Right renal pelvis (tissue), 4 donors: ENCODE data around the gene RNF135. TPM values are rescaled to one million over a fixed set of nuclear protein-coding genes. Genes with fewer than 3 reads are reported as not detected.
A peak's percentile ranks its signal among the peaks of the same experiment; 100 is the strongest.
"Not testable (repeated sequence)": the region's sequence is repeated elsewhere in the genome, so short reads cannot be mapped to it uniquely, and the experiment has no call there.

Experiments
- DNase-seq, 4 donors: peaks; one replicate each; pipeline ENCODE4 v3.0.0-alpha.2; 2013; ENCODE audit warnings: low read depth in 4 of 4, low spot score in 3 of 4, missing footprints in 1 of 4
- polyA plus RNA-seq, 4 donors: library from polyadenylated mRNA; unstranded; fragments of 120-200 nt; gene quantifications; one replicate each; pipeline ENCODE4 v1.2.1, GENCODE V29; 2013; ENCODE audit not compliant: insufficient read length in 4 of 4

The RNF135 gene, protein sequence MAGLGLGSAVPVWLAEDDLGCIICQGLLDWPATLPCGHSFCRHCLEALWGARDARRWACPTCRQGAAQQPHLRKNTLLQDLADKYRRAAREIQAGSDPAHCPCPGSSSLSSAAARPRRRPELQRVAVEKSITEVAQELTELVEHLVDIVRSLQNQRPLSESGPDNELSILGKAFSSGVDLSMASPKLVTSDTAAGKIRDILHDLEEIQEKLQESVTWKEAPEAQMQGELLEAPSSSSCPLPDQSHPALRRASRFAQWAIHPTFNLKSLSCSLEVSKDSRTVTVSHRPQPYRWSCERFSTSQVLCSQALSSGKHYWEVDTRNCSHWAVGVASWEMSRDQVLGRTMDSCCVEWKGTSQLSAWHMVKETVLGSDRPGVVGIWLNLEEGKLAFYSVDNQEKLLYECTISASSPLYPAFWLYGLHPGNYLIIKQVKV
- polyA plus RNA-seq = 10 to 100 TPM; 18.7 to 20.7 (median 19.4) TPM

DNA sequence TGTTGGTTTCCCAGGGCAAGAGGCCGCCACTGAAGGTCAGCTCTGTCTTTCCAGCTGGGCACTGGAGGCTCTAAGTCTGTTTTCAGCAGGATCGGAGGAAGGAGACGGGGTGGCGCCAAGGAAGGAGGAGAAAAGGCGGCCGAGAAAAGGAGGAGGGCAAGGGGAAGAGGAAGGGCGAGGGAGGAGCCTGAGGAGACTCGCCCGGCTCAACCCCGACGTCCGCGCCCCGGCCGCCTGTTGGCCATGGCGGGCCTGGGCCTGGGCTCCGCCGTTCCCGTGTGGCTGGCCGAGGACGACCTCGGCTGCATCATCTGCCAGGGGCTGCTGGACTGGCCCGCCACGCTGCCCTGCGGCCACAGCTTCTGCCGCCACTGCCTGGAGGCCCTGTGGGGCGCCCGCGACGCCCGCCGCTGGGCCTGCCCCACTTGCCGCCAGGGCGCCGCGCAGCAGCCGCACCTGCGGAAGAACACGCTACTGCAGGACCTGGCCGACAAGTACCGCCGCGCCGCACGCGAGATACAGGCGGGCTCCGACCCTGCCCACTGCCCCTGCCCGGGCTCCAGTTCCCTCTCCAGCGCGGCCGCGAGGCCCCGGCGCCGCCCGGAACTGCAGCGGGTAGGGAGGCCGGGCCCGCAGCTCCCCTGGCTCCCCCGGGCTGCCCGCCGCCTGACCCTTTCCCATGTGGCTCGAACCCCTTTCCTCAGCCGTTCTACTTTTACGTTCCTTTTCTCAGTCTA lies at the start of gene RNF135:
Gene RNF135, plus strand, starts transcription at position 209 of the 737 bp plus-strand sequence. Its CDS starts 35 bp downstream, at position 244.
- DNase-seq = peak; percentile 65 to 78 (median 72)

DNA sequence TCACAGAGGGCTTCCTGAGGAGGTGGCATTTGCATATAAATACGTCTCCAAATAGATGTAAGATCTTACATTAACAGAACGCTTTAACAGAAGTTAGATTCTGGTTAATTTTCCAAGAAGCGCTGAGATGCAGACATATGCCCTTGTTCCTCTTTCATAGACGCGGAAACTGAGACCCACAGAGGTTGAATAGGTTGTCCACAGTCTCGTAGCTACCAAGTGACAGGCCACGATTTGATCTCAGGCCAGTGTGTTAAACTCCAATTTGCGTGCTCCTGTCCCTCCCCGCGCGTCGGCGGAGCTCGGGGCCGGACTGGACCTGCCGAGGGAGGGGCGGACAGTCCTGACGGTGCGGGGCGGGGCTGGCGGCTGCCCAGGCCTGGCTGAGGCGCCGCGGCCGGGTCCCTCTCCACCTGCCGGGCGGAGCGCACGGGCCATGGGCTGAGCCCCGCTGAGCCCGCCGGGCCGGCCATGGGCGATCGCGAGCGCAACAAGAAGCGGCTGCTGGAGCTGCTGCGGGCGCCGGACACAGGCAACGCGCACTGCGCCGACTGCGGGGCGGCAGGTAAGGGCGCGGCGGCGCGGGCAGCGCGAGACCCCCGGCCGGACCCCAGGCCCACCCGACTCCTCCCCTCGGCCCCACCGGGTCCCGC lies 49.2 kb upstream of the RNF135 start, which contains the start of gene ADAP2:
Gene ADAP2, plus strand, starts transcription at position 402 of the 653 bp plus-strand sequence. Its CDS starts 70 bp downstream, at position 472.
- no peak for DNase-seq

DNA sequence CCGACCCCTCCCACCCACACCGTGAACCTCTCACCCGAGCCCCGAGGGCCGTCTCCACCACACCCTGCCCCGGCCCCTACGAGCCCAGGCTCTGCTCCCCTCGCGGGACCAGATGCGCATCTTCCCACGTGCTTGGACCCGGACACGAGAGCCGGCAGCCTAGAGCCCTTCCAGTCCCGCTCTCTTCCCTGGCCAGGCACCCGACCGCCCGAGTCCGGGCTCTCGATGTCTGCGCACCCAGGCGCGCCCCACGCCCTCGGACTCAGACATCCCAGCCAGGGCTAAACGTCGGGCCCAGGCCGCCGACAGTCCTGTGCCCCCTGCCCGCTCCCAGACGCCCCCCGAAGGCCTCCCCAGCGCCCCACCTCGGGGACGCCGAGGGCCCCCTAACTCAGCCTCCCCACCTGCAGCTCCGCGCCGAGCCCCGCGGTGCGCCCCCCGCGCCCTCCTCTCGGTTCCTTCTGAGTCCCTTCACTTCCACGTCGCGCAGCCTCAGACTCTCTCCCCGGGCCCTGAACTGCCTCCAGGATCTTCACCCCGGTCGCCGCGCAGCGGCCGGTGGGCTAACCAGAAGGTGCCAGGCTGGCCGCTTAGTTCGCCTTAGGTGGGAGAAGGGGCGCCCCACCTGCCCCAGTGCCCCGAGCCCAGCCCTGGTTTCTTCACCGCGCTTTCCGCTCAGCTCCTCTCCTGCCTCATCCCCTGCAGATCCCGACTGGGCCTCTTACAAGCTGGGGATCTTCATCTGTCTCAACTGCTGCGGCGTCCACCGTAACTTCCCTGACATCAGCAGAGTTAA lies 48.4 kb upstream of the RNF135 start:
- DNase-seq = no peak

DNA sequence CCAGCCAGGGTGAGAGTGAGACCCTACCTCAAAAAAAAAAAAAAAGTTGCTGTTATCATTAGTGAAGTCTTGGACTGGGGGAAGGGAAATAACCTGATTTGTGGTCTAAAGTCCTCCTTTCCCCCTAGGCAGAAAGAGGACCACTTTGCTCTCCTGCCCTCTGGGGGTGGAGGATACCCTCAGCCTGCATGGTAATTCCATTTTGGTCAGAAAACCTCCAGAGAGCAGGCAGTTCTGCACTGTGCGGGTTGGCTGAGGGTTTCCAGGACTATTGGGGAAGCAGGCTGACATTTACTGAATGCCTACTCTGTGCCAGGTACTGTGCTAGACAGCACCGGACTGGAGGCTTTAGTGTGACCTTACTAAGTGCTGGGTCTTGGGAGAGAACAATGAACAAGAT lies 46.5 kb upstream of the RNF135 start:
- no peak for DNase-seq

DNA sequence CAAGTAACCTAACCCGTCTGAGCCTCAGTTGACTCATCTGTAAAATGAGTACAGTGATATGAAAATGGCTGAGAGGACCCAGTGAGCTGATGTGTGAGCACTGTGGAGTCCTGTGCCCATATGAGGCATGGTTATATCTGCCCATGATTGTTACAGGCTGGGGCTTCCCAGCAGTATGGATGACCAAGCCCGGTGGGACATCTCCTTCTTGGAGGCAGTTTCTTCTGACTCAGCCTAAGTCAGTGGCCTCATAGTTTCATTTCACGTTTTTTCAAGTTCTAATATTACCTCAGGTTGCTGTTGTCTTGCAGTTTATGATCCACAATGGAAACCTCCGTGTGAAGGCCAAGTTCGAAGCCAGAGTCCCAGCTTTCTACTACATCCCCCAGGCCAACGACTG lies 44.3 kb upstream of the RNF135 start:
- no peak for DNase-seq

DNA sequence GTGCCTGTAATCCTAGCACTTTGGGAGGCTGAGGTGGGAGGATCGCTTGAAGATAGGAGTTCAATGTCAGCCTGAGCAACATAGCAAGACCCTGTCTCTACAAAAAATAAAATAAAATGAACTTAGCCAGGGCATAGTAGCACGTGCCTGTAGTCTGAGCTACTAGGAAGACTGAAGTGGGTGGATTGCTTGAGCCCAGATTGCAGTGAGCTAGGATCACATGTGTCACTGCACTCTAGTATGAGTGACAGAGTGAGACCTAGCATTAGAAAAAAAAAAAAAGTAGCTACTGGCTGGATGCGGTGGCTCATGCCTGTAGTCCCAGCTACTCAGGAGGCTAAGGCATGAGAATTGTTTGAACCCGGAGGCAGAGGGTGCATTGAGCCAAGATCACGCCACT lies 43.1 kb upstream of the RNF135 start:
- DNase-seq = no peak

DNA sequence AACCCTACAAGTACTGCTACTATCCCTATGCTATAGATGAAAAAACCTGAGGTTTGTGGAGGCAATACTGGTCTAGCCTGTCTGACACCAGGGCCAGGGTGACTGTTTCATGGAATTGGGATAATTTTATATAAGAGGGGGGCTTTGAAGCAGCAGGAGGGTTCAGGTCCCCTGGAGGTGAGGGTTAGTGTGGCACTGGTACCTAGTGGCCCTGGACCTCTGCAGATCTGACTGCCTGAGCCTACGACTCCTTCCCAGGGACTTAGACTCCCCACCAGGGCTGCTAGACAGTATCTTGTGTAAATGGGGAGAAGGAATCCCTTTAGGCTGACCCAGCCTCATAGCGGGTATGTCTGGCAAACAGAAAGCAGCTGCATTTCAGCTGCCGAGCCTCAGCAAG lies 42.3 kb upstream of the RNF135 start:
- DNase-seq = no peak

DNA sequence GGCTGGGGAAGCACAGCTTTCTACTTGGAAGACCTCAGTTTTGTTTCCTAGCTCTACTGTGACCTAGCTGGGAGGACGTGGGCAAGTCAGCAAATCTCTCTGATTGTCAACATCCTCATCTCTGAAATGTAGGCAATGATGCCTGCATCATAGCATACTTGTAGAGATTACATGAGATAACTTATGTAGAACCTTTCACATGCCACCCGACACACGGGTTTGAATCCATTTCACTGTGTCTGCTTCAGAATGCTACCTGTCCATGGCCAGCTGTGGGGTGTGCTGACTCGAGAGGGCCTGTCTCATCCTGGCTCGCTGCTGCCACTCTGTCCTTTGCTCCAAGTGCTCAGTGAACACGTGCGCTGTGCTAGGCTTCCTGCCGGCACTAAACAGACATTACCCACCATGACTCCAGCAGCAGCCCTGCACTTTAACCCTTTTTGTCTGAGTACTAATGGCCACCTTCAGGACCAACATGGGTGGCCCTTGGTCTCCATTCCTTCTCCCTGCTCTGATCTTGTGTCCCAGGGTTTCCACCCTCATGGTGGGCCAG lies 41.7 kb upstream of the RNF135 start:
- DNase-seq = no peak

DNA sequence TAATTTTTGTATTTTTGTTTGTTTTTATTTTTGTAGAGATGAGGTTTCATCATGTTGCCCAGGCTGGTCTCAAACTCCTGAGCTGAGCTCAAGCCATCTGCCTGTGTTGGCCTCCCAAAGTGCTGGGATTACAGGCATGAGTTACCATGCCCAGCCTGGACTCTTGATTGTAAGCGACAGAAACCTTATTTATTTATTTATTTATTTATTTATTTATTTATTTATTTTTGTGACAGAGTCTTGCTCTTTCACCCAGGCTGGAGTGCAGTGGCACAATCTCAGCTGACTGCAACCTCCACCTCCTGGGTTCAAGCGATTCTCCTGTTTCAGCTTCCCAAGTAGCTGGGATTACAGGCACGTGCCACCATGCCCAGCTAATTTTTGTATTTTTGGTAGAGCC lies 41.0 kb upstream of the RNF135 start:
- DNase-seq = not testable (repeated sequence)

DNA sequence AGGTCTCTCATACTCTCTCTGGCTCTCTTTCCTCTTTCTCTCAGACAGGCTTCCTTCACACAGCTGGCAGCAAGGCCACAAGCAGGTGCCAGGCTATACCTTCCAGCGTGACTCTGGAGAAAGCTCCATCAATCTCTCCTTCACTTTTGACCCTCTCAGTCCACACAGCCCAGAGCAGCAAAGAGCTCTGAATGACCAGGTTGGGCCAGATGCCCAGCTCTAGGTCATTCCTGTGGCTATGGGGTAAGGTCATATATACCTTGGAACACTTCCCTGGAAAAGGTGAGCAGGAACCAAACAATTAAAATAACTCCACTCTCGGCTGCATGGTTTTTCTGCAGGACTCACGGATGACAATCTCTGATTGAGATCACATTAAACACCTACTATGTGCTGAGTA lies 40.3 kb upstream of the RNF135 start:
- DNase-seq = no peak

DNA sequence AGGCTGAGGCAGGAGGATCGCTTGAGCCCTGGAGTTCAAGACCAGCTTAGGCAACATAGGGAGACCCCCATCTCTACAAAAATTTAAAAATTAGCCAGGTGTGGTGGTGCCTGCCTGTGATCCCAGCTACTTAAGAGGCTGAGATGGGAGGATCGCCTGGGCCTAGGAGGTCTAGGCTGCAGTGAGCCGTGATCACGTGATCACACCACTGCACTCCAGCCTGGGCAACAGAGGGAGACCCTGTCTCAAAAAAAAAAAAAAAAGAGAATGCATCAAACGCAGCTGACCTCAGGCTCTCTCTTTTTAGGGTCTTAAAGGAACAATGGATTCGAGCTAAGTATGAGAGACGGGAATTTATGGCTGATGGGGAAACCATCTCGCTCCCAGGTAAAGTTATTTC lies 39.3 kb upstream of the RNF135 start:
- DNase-seq = not testable (repeated sequence)

DNA sequence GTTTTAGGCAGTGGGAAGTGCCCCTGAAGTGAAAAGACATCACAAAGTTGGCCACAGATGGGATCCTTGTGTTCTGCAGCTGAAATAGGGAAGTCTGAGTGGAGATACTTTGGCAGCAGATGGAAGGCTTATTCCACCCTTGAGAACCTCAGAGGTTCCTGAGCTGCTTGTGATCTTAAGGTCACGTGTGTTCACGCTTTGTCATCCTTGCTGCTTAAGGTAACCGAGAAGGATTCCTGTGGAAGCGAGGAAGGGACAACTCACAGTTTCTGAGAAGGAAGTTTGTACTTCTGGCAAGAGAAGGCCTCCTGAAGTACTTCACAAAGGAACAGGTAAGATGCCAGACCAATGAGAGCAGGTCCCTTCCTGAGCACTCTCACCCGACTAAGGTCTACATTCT lies 36.9 kb upstream of the RNF135 start:
- DNase-seq = no peak

DNA sequence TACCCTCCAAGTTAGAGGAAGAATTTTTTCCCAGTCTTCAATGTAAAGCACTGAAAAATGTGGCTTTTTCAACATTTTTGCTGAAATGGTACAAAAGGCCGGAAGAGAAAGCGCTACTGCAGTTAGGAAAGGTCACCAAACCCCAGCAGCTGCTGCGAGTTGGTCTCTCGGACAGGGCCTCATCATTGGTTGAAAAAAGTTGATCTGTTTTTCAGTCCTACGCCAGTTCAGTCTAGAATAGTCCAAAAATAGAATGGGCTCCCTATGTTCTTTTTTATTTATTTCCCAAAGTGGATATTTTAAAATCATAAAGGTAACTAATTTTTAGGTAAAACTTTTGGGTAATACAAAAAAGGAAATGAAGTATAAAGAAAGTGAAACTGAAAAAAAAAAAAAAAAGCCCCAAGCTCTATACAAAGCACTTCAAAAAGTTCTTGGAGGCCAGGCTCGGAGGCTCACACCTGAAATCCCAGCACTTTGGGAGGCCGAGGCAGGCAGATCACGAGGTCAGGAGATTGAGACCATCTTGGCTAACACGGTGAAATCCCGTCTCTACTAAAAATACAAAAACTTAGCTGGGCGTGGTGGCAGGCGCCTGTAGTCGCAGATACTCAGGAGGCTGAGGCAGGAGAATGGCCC lies 31.7 kb upstream of the RNF135 start:
- no peak for DNase-seq

DNA sequence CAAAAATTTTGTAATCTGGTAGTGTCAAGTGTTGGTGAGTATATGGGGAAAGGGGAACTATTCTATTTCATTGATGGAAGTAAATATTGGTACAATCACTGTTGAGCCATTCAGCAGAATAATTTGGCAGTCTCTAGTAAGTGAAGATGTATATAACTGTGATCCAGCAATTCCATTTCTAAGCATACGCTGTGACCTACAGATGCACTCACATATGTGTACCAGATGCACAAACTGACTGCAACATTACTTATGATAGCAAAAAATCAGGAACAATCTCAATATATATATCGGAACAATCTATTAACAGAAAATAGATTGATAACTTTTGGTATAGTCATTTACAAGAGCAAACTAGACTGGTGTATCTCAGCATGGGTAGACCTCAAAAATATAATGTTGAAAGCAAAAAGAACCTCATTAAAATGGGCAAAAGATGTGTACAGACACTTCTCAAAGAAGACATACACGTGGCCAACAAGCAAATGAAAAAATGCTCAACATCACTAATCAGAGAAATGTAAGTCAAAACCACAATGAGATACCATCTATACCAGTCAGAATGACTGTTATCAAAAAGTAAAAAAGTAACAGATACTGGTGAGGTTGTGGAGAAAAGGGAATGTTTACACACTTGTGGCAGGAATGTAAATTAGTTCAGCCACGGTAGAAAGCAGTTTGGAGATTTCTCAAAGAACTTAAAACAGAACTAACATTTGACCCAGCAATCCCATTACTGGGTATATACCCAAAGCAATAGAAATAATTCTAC lies 28.3 kb upstream of the RNF135 start:
- no peak for DNase-seq

DNA sequence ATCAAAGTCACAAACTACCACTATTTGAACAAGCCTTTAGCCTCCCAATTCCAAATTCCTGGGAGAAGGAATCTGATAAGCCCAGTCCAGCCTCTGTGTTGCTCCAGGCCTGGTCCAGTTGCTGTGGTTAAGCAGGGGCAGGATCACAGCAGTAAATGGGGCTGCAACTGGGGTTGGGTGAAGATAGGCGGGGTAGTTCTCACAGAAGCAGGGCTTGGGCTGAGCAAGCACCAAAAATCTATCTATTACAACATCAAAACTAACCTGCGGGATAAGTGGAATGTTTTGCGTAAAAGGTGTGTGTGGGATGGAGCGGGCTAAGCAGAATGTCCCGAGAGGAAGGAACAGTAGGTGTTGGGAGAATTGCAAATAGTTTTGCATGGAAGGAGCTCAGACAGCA lies 23.0 kb upstream of the RNF135 start:
- no peak for DNase-seq

DNA sequence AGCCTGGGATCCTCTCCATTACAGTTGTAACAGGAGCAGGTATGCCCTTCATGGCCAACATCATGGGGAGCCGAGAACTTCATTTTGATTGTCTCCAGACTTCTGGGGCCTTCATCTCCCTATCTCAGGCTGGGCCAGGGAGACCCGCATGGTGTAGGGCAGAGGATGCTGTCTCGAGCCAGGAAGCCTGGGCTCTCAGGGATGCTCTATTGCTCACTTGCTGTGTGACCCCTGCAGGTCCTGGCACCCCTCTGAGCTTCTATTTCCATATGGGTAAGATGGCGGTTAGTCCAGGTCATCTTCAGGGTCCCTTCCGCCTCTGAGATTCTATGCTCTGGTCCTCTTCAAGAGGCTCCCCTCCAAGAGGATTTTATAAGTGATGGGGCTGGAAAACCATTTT lies 20.6 kb upstream of the RNF135 start:
- no peak for DNase-seq

DNA sequence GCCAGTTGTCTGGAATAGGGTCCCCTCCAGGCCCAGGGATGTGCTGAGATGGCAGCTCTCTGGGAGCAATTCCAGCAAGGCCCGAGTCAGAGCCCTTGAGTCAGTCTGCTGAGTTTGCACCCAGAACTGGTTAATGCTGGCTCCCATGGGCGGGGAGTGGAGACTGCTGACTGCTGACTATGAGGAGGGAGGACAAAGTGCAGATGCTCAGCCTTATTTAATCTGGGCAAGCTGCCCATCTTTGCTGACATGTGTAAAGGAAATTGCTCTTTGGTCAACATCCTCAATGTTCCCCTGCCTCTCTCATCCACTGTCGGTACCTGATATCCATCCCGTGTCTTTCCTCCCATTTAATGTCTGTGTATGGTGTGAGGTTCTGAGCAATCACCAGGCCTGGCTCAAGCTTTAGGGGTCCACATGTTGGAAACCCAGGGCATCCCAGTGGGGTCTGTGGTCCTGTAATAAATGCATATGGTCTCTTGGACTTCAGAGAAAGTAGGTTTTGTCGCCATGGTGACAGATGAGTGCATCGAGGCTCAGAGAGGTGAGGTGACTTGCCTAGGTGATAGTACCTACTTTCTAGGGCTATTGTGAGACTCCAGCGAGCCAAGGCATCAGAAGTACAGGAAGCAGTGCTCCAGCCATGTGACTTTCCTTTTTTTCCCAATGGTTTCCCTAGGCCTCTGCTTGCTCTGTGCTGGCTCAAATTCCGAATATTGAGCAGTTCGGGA lies 20.0 kb upstream of the RNF135 start:
- peak in 3 of 4 donors; percentile 48 to 57 (median 51) for DNase-seq
